HG02852 (cell line): ENCODE results near the gene GTSF1L.
A peak's percentile ranks its signal among the peaks of the same experiment; 100 is the strongest.

Source experiments
- ATAC-seq: cut with Tn5 transposase; IDR thresholded peaks from one replicate; pipeline ENCODE4 v1.9.1; 2021; ENCODE audit warnings: mild to moderate bottlenecking, moderate library complexity; ENCODE audit not compliant: unreplicated experiment

GTSF1L gene

GRCh38 chr20:43717616-43717995 is 9.2 kb downstream of the GTSF1L start:
- no peak for ATAC-seq

GRCh38 chr20:43716757-43717615 is 9.8 kb downstream of the GTSF1L start:
- ATAC-seq = no peak

- no peak for ATAC-seq
These were observed 10.7 kb downstream of the GTSF1L start for GRCh38 chr20:43716123-43716522.

- ATAC-seq = no peak
These were observed 11.3 kb downstream of the GTSF1L start for GRCh38 chr20:43715511-43715910.

GRCh38 chr20:43715044-43715443 is 11.8 kb downstream of the GTSF1L start:
- no peak for ATAC-seq

- ATAC-seq = no peak
These were observed 15.6 kb downstream of the GTSF1L start for GRCh38 chr20:43711098-43711654.

- peak; percentile 60 for ATAC-seq
These were observed 16.3 kb downstream of the GTSF1L start for GRCh38 chr20:43710370-43711044.

- no peak for ATAC-seq
These were observed 24.3 kb downstream of the GTSF1L start for GRCh38 chr20:43702502-43702901.

GRCh38 chr20:43700627-43701026 is 26.2 kb downstream of the GTSF1L start:
- ATAC-seq = no peak

- no peak for ATAC-seq
These were observed 26.7 kb downstream of the GTSF1L start for GRCh38 chr20:43699941-43700565.

GRCh38 chr20:43695571-43695970 is 31.2 kb downstream of the GTSF1L start:
- ATAC-seq = no peak

- ATAC-seq = no peak
These were observed 32.0 kb downstream of the GTSF1L start for GRCh38 chr20:43694763-43695162.

- ATAC-seq = peak; percentile 52
These were observed 34.8 kb downstream of the GTSF1L start for GRCh38 chr20:43691928-43692524.

GRCh38 chr20:43690943-43691598 is 35.7 kb downstream of the GTSF1L start:
- no peak for ATAC-seq

GRCh38 chr20:43689165-43689564 is 37.6 kb downstream of the GTSF1L start:
- no peak for ATAC-seq

GRCh38 chr20:43686820-43687219 is 40.0 kb downstream of the GTSF1L start:
- ATAC-seq = no peak

- ATAC-seq = peak; percentile 29
These were observed 44.4 kb downstream of the GTSF1L start for GRCh38 chr20:43682446-43682845.

- ATAC-seq = peak; percentile 92
These were observed 44.8 kb downstream of the GTSF1L start for GRCh38 chr20:43681991-43682410.

- ATAC-seq = peak; percentile 19
These were observed 45.3 kb downstream of the GTSF1L start for GRCh38 chr20:43681468-43681942.

- peak; percentile 9 for ATAC-seq
These were observed 45.8 kb downstream of the GTSF1L start for GRCh38 chr20:43680981-43681380.
